ENCODE results near the gene PDC.

DNA sequence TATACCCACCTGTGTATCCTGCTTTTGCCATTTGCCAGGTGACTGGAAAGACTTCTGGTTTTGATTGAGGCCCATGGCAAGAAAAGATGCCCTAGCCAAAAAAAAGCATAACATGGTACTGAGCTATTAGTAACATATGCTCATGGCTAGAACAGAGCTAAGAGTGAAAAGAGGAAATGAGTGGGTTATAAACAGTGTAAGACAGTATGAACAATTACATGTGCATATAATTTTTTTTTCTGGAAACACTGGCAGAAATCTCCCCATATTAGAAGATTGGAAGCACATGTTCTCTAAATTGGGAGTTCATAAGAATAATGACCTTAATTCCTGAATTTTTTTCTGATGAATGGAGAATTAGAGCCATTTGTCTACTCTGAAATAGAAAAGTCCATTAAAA lies 41.2 kb upstream of the PDC start:
- TF ChIP-seq, protein P1, sequence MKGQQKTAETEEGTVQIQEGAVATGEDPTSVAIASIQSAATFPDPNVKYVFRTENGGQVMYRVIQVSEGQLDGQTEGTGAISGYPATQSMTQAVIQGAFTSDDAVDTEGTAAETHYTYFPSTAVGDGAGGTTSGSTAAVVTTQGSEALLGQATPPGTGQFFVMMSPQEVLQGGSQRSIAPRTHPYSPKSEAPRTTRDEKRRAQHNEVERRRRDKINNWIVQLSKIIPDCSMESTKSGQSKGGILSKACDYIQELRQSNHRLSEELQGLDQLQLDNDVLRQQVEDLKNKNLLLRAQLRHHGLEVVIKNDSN (IDR thresholded peaks at IDR 0.05; ENCODE audit: borderline replicate concordance, extremely low read length, insufficient read depth, low read depth, low read length), result no peak
- TF ChIP-seq, protein P2, sequence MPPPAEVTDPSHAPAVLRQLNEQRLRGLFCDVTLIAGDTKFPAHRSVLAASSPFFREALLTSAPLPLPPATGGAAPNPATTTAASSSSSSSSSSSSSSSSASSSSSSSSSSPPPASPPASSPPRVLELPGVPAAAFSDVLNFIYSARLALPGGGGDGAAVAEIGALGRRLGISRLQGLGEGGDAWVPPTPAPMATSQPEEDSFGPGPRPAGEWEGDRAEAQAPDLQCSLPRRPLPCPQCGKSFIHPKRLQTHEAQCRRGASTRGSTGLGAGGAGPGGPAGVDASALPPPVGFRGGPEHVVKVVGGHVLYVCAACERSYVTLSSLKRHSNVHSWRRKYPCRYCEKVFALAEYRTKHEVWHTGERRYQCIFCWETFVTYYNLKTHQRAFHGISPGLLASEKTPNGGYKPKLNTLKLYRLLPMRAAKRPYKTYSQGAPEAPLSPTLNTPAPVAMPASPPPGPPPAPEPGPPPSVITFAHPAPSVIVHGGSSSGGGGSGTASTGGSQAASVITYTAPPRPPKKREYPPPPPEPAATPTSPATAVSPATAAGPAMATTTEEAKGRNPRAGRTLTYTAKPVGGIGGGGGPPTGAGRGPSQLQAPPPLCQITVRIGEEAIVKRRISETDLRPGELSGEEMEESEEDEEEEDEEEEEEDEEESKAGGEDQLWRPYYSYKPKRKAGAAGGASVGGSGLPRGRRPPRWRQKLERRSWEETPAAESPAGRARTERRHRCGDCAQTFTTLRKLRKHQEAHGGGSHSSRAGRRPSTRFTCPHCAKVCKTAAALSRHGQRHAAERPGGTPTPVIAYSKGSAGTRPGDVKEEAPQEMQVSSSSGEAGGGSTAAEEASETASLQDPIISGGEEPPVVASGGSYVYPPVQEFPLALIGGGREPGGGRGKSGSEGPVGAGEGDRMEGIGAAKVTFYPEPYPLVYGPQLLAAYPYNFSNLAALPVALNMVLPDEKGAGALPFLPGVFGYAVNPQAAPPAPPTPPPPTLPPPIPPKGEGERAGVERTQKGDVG (CRISPR knock-in tag; IDR thresholded peaks at IDR 0.05), result no peak
- TF ChIP-seq, protein P3, sequence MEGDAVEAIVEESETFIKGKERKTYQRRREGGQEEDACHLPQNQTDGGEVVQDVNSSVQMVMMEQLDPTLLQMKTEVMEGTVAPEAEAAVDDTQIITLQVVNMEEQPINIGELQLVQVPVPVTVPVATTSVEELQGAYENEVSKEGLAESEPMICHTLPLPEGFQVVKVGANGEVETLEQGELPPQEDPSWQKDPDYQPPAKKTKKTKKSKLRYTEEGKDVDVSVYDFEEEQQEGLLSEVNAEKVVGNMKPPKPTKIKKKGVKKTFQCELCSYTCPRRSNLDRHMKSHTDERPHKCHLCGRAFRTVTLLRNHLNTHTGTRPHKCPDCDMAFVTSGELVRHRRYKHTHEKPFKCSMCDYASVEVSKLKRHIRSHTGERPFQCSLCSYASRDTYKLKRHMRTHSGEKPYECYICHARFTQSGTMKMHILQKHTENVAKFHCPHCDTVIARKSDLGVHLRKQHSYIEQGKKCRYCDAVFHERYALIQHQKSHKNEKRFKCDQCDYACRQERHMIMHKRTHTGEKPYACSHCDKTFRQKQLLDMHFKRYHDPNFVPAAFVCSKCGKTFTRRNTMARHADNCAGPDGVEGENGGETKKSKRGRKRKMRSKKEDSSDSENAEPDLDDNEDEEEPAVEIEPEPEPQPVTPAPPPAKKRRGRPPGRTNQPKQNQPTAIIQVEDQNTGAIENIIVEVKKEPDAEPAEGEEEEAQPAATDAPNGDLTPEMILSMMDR (IDR thresholded peaks at IDR 0.05 in 2 of 3, conservative IDR thresholded peaks at IDR 0.05 in 1 of 3; ENCODE audit: control insufficient read depth in 2 of 3, extremely low read depth in 1 of 3, insufficient read depth in 1 of 3, low read depth in 3 of 3, low read length in 3 of 3), result no peak
- no peak for TF ChIP-seq YBX1 (IDR thresholded peaks at IDR 0.05)
- TF ChIP-seq POLR2A (IDR thresholded peaks at IDR 0.05; ENCODE audit: low read depth, low read length), result no peak
- TF ChIP-seq GABPA (IDR thresholded peaks at IDR 0.05; ENCODE audit: low read depth), result no peak
- no peak for TF ChIP-seq IKZF1 (conservative IDR thresholded peaks at IDR 0.05)
- TF ChIP-seq FOS (IDR thresholded peaks at IDR 0.05; ENCODE audit: borderline replicate concordance, extremely low read depth, insufficient read length), result no peak
- no peak for TF ChIP-seq EP300 (IDR thresholded peaks at IDR 0.05; ENCODE audit: borderline replicate concordance in 1 of 2, control insufficient read depth in 1 of 2, low read depth in 2 of 2, low read length in 2 of 2)
